ENCODE results near the gene DEXI.

The DEXI gene

DNA sequence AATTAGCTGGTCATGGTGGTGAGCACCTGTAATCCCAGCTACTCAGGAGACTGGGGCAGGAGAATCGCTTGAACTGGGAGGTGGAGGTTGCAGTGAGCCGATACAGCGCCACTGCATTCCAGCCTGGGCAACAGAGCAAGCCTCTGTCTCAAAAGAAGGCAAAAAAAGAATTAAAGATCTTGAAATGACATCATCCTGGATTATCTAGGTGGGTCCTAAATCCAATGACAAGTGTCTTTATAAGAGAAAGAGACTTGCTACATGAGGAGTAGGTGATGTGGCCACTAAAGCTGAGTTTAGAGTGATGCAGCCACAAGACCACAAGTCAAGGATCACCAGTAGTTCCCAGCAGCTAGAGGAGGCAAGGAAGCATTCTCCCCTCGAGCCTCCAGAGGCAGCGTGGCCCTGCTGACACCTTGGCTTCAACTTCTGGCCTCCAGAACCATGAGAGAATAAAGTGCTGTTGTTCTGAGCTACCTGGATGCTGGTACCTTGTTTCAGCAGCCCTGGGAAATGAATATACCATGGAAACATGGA, 49.4 kb downstream of the DEXI start:
- no peak for DNase-seq (ENCODE audit: low spot score)

DNA sequence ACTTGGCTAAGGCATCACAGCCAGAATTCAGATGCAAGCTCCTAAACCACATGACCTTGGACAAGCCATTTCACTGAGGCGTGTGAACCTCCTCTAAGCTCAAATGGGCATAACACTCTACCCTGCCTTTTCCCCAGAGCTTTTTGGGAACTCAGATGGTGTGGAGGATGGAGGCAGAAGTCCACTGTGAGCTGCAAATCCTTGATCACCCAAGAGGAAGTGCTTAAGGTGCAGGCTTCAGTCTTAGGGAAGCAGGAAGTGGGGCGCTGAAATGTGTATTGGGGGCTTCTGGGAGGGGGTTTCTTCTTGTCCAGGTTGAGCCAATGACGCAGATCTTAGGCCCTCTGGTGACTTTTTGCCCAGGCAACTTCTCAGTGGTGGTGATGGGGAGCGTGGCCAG, 52.4 kb downstream of the DEXI start:
- DNase-seq (ENCODE audit: low spot score), result no peak

DNA sequence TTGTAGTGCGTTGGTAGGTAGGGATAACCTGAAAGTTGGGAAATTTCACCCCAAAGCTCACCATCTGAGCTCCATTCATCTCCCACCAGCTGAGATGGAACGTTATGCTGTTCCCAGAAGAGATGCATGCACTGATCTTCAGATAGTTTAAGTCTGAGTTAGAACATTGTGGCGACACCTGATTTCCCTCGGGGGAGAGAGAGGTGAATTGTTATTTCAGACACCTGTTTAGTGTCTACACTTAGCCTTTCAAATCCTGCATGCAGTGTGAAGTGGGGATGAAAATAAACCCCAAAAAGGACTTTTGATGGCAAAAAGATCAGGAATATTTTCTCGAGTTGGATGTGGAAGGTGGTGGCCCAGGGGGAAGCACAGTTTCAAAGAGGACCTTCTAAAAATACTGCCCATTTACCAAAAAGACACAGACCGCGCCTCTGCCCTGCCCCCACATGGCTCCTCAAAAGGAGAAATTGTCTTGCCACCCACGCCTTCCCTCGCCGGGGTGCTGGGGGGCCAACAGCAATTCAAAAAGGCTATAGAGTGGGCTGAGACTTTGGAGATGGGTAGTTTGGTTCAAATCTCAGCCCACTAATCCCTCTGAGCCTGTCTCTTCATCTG, 53.8 kb downstream of the DEXI start:
- no peak for DNase-seq (ENCODE audit: low spot score)

DNA sequence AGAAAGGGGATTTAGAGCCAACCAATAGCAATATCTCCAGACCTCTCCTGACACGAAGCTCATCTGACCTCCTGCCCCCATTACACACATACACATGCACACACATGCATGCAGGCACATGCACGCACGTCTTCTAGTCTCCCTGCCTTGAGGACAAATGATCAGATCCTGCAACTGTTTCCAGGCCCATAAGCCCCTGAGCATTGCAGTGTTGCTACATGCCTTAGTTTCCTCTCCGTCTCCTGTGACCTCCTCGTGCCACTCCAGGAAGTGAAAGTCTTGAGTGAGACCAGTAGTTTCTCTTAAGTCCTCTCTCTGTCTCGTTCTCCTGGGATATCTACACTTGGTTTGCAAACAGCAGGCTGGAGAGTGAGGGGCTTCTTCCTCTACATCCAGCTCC, 57.0 kb downstream of the DEXI start:
- no peak for DNase-seq (ENCODE audit: low spot score)

DNA sequence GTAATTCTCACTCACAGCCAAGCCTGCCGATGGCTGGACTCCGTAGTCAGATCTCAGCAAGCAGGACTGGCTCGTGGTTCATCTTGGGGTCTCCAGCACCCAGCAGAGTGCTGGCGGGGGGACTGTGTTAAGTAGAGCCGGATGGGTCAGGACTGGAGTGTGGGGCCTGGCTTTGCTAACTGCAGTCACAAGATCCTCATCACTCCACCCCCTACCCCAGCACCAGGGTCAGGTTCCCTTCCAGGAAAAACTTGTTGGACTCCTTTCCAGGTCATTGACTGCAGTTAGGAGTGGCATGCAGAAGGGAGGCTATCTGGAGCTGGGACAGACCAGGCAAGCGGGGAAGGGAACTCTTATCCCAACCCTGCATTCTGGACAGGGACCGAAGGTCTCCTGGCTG, 59.3 kb downstream of the DEXI start:
- no peak for DNase-seq (ENCODE audit: low spot score)

DNA sequence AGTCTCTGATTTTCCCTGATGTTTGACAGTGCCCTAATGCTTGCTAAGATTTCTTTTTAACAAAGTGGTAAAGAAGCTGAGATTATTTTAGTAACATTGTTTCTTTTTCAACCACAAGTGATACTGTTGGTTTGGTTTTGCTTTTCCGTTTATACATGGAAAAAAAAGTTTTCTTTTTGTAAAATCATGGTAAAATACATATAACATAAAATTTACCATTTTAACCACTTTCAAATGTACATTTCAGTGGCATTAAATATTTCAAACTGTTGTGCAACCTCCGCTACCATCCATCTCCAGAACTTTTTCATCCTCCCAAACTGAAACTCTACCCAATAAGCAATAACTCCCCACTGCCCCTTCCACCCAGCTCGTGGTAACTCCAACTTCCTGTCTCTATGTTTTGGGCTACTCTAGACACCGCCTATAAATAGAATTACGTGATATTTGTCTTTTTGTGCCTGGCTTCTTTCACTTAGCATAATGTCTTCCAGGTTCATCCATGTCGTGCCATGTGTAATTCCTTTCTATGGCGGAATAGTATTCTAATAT, 60.7 kb downstream of the DEXI start:
- no peak for DNase-seq (ENCODE audit: low spot score)

DNA sequence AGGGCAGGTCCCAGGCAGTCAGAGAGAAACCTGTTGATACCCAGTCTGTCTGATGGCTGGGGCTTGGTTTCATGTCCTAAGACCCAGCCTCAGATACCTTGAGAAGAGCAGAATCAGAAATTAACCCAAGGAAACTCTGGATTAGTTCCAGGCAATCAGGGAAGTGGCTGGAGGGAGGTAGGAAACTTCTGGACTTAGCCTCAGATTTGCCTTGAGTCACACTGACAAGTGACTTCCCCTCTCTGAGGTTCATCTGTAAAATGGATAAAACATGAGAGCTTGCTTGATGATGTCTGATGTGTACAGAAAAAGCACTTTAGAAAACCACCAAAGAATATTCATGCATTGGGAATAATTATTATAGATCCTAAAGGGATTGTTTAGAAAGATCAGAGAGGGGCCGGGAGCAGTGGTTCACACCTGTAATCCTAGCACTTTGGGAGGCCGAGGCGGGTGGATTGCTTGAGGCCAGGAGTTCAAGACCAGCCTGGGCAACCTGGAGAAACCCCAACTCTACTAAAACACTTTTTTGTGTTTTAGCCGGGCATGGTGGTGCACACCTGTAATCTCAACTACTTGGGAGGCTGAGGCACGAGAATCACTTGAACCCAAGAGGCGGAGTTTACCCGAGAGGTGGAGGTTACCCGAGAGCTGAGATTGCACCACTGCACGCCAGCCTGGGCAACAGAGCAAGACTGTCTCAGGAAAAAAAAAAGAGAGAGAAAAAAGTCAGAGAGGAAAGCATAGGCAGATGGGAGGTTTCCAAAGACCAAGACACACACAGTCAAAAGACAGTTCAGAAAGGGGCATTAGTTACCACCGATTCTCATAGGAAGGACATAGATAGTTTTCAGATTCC, 61.4 kb downstream of the DEXI start:
- DNase-seq (ENCODE audit: low spot score), result no peak

DNA sequence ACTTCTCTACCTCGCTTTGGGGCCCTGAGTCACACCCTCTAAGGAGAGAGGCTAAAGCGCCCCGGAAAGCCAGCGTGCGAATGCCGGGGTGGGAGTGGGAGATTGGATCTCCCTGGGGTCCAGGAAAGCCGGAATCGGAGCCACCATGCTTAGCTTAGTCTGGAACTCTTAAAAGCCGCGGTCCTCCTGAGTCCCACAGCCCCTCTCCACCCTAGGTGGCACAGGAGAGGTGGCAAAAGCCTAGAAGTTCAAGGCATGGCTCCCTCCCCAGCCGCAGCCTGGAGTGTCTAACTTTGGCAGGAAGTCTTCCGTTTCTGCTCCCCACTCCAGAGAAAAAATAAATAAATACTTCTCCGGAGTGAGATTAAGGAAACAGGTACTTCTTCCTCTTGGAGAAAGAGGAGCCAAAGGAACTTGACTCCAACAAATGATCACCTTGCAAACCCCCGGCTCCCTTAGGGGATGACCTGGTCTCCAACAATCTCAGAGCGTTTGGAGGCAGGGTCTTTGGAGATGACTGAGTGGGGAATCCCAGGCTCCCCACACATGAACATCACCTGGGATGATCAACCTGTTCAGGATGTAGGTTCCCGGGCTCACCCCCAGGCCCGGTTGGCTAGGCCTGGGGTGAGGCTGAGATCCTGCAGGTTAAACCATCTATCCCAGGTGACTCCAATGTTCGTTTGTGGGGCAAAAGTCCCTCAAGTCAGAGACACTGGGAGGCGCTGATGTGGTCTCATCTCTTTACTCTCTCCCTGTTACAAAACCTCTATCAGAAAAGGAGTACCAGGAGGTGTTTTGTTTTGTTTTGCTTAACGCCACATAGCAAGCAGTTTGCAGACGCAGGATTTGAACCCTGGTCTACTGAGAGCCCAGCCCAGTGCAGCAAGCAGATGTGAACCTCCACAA, 62.3 kb downstream of the DEXI start:
- no peak for DNase-seq (ENCODE audit: low spot score)

Measured in CD4-positive, alpha-beta T cell treated with Interleukin-6 at 100 ng/mL for 8 hours (primary cell).